Measurements from ENCODE around the gene UBE2D4. TPM values are rescaled to one million over a fixed set of nuclear protein-coding genes. Genes with fewer than 3 reads are reported as not detected.
A peak's percentile ranks its signal among the peaks of the same experiment; 100 is the strongest.

Gene UBE2D4
- polyA plus RNA-seq, 1 donor, result 22.5 TPM

DNA sequence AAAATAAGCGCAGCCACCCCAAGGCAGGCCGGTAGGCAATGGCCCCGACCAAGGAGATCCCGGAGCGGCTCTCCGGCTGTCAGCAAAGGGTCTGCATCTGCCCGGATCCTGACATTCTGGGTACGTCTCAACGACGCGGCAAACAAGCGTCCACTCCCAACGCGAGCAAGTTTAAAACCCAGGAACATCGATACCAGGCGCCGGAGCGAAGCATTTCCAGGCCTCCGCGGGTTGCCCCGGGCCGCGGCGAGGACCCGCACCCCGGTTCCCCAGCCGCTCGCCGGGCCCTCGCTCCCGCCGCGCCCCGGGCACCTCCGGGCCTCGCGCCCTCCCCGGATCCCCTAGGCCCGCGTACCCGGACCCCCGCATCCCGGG is 20.3 kb upstream of the UBE2D4 start:
- DNase-seq, result peak; percentile 37

DNA sequence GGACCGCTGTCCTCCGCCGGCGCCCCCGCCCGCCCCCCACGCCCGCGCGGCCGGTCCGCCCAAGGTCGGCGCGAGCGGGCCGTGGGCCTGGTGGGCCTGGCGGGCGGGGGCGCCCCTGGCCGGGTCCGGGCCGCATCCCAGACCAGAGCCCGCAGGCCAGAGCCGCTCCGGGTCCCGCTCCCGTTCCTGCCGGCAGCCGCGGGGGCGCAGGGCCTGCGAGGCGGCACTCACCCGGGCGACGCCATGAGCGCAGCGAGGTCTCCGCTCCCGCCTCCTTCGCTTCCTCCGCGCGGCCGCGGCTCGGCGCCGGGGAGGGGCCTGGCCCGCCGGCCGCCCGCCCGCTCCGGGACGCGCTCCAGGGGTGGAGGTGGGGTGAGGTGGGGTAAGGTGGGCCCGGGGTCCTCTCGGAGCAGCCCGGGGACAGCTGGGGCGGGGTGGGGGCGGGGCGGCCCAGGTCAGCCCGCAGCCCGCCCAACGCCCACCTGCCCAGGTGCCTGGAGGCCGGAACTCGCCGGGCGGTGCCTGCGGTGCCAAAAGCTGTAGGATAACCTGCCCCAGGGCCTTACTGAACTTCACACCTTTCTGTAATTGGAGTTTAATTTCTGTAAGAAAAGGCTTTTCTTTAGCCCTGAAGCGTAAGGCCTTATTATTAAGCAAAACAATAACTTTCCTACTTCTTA is 19.8 kb upstream of the UBE2D4 start, which contains the start of gene URGCP:
URGCP (minus strand) TSS at position 266 of the 680 bp plus-strand sequence; CDS start at position 245, 21 bp downstream.
- DNase-seq, result peak; percentile 32

DNA sequence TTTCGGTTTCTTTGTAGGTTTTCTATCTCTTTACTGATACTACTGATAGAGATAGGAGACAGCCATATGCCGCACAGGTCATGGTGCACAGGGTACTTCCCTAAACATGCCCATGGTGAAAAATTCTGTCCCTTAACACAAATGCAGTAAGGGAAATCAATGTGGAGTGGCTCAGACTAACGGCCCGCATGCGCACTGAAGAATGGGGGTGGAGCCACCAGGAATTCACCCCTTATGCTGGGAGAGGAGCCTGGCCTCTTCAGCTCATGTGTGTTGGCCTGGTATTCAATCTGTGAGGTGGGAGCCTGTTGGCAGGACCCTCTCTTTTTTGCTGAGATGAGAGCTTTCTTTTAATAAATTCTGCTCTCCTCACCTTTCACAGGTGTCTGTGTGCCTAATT is 11.4 kb upstream of the UBE2D4 start:
- no peak for DNase-seq

DNA sequence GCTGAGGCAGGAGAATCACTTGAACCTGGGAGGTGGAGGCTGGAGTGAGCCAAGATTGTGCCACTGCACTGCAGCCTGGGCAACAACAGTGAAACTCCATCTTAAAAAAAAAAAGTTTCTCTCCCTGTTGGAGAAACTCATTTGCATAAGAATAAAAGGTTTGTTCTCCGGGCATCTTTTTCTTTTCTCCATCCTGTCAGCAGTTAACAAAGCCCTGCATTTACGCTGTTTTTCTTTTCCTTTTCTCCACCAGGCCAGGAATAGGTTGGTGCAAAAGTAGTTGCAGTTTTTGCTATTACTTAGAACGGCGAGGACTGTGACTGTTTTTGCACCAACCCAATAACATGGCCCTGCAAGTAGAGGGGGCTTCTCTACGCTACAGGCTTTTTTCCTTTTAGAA is 10.3 kb upstream of the UBE2D4 start:
- no peak for DNase-seq

DNA sequence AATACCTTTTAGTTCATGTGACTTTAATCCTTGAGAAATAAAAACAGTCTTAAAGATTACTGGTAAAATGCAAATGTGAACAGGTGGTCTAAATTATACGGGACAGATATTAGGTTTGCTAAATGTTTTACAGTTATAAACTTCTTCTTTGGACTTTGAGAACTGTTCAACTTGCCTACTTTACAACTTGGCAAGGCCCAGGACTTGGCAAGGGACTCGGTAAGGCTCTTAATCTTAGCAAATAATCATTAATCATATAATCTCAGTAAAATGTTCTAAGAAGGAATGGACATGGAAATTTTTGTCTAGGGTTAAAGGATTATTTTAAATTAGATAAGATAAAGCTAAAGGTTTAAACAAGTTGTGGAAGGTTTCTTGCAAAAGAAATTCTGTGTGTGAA is 4.8 kb upstream of the UBE2D4 start:
- no peak for DNase-seq

DNA sequence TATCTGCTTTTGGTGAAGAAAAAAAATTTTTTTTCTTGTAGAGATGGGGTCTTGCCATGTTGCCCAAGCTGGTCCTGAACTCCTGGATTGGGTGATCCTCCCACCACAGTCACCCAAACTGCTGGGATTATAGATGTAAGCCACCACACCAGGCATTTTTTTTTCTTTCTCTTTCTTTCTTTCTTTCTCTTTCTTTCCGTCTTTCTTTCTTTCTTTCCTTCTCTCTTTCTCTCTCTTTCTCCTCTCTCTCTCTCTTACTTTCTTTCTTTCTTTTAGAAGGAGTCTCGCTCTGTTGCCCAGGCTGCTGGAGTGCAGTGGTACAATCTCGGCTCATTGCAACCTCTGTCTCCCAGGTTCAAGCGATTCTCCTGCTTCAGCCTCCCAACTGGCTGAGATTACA is 3.5 kb upstream of the UBE2D4 start:
- DNase-seq, result no peak

DNA sequence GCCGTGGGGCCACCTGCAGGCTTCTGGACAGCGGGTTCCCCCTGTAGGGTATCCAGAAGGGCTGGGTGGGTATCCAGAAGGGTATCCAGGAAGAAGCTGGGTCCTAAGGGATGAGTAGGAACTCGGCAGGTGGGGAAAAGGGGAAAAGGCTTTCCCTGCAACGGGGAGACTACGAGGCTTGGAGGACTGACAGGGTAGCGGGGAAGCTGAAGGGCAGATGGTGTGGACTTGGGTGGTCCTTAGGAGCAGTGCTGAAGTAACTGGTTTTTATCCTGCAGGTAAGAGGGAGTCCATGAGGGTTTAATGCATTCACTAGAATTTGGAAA is 525 bp downstream of the UBE2D4 start:
- no peak for DNase-seq

DNA sequence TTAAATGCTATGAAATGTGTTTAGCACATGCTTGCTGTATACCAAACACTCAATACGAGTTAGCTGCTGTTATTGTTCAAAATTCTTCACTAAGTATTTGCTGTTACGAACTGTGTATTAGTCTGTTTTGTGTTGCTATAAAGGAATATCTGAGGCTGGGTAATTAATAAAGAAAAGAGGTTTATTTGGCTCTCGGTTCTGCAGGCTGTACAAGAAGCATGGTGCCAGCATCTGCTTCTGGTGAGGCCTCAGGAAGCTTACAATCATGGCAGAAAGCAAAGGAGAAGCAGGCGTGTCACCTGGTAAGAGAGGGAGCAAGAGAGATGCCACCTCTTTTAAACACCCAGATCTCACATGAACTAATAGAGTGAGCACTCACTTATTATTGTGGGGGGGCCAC is 1.6 kb downstream of the UBE2D4 start:
- no peak for DNase-seq

DNA sequence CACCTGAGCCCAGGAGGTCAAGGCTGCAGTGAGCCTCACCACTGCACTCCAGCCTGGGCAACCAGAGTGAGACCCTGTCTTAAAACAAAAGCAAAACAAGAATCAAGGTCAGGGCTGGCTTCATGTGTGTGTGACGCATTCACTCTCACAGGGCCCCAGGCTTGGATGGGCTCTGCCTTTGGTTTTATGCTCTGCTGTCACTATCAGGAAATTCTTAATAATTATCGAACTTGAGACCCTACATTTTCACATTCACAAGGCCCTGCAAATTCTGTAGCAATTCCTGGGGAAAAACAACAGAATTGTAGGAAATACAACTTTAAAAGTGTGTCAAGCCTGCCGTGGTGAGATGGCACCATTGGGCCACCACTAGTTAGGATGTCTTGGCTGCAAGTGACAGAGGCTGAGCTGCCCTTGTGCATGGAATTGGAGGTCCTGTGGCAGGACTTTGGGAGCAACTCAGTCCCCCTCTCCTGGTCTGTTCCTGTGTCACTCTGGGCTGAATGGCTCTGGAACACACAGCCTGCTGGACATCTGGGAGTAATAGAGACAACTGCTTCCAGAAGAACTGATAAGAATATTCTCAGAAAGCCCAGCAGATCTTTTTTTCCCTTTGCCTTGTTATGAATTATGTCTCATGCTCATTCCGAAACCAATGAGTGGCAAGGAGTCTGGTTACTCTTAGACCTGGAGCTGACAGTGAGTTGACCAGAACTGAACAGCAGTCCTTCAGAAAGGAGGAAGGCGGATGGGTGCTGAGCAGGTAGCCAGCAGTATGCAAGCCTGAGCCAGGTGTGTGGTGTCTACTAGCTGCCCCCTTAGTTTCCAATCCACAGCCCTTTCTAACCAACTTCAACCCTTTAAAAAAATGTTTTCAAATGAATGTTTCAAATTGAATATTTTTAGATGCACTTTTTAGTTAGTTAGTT is 3.6 kb downstream of the UBE2D4 start:
- DNase-seq, result no peak

DNA sequence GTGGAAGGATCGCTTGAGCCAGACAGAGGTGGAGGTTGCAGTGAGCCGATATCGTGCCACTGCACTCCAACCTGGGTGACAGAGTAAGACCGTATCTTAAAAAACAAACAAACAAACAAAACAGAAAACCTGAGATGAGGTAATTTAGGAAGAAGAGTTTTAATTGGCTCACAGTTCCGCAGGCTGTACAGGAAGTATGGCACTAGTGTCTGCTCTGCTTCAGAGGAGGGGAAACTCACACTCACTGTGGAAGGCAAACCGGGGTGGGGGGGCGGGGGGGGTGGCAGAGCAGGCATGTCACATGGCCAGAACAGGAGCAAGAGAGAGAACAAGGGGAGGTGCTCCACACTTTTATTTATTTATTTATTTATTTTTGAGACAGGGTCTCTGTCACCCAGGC is 5.1 kb downstream of the UBE2D4 start:
- no peak for DNase-seq

DNA sequence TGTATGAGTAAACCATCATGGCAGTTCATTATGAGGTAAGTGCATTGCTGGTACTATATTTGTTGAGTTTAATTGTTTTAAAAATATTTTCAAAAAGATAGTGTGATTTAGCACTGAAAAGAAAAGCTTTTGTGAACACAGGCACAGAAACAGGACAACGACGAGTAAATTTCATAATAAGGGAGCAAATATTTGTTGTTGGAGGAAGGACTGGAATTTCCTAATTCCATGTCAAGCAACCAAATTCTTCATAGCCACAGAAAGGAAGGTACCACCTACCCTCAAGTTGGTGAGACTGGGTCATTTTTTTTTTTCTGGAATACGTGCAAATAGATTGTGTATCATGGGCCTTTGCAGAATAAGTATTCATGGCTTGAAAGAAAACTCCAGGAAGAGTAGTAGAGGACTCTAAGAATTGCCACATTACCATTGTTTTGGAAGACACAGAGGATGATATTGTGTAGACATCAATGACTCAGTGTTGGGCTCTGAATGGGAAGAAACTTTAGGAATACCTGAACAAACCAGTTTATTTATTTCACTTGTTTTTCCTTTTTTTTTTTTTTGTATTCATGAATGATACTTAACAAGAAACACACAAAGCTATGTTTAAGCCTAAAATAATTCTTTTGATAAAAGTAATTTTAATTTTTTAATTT is 7.8 kb downstream of the UBE2D4 start:
- no peak for DNase-seq

DNA sequence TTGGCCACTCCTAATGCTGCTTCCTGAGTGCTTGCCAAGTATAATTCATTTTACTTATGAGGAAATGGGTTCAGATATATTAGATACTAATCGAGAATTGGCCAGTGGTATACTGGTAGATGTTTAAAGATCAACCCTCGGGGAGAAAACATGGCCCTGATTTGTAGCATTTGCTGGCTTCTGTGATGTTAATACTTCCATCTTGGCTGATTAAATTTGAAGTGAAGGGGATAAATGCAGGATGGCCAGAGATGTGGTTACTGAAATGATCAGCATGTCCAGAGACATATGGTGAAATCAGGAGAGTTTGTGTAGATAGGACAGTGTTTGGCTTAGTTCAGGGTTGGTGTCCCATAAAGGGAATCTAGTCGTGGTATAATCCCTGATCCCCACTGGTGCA is 11.2 kb downstream of the UBE2D4 start:
- DNase-seq, result no peak

DNA sequence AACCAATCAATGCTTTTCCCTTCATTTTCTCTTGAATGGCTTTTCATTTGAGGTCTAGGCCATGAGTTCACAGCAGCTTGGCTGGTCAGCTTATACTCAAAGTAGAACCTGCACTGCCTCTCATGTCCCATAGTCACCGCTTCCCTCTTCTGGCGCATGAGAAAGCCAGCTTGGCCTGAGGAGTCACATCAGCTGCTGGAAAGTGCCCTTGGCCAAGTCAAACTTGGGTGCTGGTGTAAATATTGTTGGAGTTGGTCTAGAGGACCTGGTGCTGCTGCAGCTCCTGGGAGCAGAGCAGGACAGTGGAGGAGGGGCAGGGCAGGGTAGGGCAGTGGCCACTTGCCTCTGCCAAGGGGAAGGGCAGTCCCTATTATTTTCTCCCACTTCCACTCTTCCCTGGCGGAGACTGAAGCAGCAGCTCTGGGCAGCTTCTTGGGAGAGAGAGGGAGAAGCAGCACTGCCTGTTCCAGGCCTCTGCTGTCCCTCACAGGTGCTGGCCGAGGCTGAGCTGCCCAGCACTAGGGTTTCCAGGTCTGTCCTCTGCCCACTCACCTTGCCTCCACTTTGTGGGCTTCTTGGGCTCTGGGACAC is 12.8 kb downstream of the UBE2D4 start:
- no peak for DNase-seq

DNA sequence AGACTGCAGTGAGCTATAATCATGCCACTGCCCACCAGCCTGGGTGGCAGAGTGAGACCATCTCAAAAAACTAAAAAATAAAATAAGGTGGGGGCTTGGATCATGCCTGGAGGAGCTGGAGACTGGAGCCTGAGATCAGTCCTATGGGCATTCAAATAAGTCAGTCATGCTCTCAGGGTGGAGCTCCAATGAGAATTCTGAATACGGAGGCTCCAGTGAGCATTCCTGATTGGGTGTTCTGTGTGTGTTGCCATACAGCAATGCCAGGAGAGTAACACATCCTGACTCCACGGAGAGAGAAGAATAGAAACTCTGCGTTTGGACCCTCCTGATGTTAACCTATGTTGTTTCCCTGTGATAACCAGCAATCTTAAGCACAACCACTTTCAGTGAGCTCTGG is 16.0 kb downstream of the UBE2D4 start:
- DNase-seq, result no peak

DNA sequence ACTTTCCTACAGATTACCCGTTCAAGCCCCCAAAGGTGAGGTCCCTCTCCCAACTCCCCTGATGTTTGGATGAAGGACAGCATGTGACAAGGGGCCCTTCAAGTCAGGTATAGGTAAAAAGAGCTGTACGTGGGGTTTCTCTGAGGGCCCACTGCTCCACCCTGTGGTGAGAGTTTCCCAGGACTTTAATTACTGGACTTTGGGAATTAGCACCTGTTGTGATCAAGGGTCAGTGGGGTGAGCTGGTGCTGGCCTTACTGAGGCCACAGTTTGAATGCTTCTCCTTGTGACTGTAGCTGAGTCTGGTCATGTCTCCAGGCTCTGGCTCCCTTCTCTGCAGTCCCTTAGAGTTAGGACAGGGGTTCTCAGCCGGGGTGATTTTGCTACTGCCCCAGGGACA is 16.8 kb downstream of the UBE2D4 start:
- no peak for DNase-seq

DNA sequence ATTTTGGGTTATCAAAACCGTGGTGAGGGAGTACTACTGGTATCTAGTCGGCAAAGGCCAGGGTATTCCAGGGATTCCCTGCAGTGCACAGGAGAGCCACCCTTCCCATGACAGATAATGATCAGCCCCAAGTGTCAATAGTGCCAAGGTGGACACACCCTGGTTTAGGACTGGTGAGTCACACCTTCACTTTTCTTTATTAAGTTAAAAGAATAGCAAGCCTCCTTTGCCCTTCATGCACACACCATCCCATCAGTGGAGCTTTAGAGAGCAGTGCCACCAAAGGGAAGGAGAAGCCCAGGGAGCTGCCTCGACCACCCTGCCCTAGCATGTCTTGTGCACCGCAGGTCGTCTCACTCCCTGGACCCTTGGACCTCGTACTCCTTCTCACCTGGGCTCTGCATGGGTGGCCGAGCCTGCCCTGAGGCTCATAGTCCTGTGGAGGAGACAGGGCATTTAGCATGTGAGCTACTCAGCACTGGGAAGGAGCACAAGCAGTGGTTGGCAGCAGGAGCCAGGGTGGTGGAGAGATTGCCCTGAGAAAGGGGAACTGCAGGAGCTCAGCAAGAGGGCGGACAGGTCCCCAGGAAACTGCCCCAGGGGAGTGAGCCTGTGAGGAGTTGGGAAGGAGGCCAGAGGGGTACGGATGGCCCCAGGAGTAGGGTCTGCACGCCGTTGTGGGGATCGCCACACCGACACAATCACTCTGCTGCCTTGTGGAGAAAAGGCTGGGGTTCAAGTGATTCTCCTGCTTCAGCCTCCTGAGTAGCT is 17.4 kb downstream of the UBE2D4 start:
- no peak for DNase-seq

DNA sequence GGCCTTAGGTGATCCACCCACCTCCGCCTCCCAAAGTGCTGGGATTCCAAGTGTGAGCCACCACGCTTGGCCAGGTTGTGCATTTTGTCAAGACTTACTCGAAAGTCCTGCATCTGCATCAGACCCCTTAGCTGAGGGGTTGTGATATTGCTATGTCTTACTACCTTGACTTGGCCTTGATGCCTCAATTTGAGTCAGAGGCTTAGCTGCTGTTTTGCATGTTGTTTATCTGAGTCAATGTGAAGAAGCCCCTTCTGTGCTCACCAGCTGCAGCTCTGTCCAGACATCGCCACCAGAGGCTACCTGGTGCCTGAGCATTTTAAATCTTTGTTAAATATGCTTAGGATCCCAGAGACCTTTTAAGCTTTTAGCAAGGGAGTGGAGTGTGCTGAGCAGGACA is 18.1 kb downstream of the UBE2D4 start:
- no peak for DNase-seq

DNA sequence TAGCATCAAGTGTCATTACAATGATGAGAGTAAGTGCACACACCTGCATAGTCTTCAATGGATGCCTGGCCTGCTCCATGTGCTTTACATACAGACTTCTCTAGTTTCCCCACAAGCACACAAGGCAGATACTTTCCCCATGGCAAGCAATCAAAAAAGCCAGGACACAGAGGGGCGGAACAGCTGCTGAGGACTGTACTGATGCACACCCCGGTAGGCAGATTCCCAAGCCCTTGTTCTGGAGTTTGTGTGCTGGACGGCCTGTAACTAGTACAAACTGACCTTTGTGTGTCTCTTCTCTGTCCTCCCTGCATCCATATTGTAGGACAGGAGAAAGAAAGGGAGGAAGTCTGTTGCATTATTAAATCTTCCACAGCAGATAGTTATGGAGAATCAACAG is 25.8 kb downstream of the UBE2D4 start:
- DNase-seq, result no peak

DNA sequence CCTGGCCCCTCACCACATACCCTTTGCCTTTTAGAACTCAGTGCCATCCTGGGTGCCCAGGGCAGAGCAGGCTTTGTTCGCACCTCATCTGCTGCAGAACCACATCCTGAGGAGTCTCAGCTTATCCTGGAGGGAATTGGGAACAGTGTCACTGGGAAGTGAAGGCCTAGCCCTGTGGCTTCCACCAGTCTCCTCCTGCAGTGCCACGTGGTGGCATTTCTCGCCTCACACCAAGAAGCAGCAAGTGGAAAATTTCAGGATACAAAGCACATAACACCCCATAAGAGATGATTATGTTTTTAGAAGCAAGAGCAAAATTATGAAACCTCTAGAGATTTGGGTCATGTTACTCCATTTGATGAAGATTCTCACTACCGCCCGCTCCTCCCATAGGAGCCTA is 26.8 kb downstream of the UBE2D4 start:
- DNase-seq, result no peak

DNA sequence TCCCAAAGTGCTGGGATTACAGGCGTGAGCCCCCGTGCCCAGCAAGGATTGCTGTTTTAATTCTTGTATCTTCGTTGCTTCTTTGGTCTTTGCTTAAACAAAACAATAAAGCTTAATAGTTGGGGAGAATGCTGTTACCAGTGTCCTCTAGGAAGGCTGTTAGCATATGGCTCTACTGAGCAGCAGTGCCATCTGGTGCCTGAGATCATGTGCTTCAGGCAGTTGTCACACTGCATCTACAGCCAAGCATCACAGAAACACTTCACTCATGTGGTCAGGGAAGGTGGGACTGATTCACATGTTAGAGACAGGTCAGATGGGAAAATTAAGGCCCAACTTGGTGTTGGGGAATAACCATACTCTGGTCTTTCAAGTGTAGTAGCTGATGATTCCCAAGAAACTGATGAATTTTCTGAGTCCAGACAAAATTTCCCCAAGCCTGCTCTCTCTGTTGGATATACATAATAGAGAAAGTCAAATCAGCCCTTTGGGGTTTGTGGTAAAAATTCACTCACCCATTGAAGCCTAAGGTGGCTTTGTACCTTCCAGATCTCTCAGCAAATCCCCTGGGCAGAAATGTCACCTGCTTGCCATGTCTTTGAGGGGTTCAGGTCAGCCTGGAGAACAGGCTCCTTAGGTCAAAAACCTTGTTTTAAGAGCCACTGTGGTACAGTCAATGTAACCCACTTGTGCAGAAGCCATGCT is 28.4 kb downstream of the UBE2D4 start:
- peak; percentile 13 for DNase-seq

DNA sequence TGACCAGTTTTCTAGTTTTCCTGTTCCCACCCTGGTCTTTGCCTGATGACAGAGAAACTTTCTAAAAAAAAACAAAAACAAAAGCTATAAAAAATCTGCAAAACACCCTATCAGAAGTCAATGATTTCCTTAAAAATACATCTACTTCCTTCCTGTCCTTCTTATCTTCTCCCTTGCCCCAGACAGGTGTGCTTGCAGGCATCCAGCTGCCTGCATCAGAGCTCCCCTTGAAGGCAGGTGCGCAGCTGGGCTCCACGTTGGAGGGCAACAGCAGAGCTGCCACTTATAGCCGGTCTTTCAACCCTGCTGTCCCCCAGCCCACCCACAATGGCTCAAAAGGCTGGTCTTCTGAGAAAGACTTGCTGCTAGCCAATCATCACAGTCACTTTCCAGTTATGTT is 29.8 kb downstream of the UBE2D4 start:
- DNase-seq, result no peak

Data from left kidney (tissue), 2 donors.